A549 (cell line): ENCODE measurements around the gene C1orf21.

Experiments
- CEBPB ChIP-seq, 2 experiments: fragments of >200 bp in 1 of 2; sonication (Bioruptor Twin) in 1 of 2; formaldehyde crosslinking in 1 of 2; IDR thresholded peaks; 2 replicates each; pipeline ENCODE4 v1.6.1; 2012 to 2016
- CHD2 ChIP-seq: fragments of 150-350 bp; IDR thresholded peaks from 2 replicates; pipeline ENCODE4 v1.6.1; 2014; ENCODE audit warnings: low read length; ENCODE audit not compliant: partially characterized antibody
- KDM1A ChIP-seq: fragments of 200-600 bp; sonication (generic); IDR thresholded peaks from 2 replicates; pipeline ENCODE4 v1.6.1; 2016; ENCODE audit warnings: low read depth, mild to moderate bottlenecking
- MYC ChIP-seq: IDR thresholded peaks from 2 replicates; pipeline ENCODE4 v1.6.1; 2012; ENCODE audit warnings: mild to moderate bottlenecking, inconsistent platforms, low read length, improper control_type of control experiment, borderline replicate concordance
- PHF8 ChIP-seq: fragments of 200-600 bp; sonication (generic); IDR thresholded peaks from 2 replicates; pipeline ENCODE4 v1.6.1; 2016; ENCODE audit warnings: low read depth, mild to moderate bottlenecking, antibody characterized with exemption, moderate library complexity, borderline replicate concordance
- POLR2A ChIP-seq: IDR thresholded peaks from 2 replicates; pipeline ENCODE4 v1.6.1; 2012; ENCODE audit warnings: mild to moderate bottlenecking, low read length
- SMC3 ChIP-seq: fragments of >200 bp; sonication (Bioruptor Twin); formaldehyde crosslinking; IDR thresholded peaks from 3 replicates; pipeline ENCODE4 v1.6.1; 2018; ENCODE audit warnings: inconsistent platforms
- SREBF2 ChIP-seq: fragments of 450-650 bp; IDR thresholded peaks from 2 replicates; pipeline ENCODE4 v1.6.1; 2014; ENCODE audit warnings: mild to moderate bottlenecking, moderate library complexity
- TF ChIP-seq, protein P1 (sequence below): fragments of >200 bp; sonication (Bioruptor Twin); formaldehyde crosslinking; IDR thresholded peaks from 3 replicates; pipeline ENCODE4 v1.5.1; 2016
- TF ChIP-seq, protein P2 (sequence below): IDR thresholded peaks from 2 replicates; pipeline ENCODE4 v1.6.1; 2012
- TF ChIP-seq, protein P3 (sequence below): fragments of 200-600 bp; sonication (generic); IDR thresholded peaks from 2 replicates; pipeline ENCODE4 v1.6.1; 2016; ENCODE audit warnings: antibody characterized with exemption, mild to moderate bottlenecking, moderate library complexity

DNA sequence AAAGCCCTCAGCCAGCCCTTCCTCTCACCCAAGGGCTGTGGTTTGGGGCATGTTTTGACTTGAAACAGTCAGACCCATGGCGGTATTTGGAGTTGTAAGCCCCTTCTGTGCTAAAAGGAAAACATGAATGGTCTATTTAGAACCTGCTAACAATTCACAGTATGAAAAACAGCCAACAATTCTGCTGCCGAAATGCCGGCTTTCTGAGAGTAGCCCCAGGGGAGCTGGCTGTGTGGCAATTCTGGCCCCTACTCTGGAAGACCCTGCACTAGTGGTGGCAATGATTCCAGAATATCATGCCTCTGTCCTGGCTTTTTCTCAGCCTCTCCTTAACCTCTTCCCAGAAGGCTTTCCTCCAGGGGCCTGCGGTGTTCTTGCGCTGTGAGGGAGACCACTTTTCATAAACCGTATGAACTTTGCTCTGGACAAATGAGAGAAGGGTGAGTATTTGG is 249.2 kb downstream of the C1orf21 start:
- TF ChIP-seq KDM1A (no peak), CHD2 (no peak), POLR2A (no peak), SREBF2 (no peak), SMC3 (no peak), CEBPB (IDR thresholded peaks at IDR 0.05) (no peak), MYC (no peak), PHF8 (no peak)
- TF ChIP-seq, protein P1, sequence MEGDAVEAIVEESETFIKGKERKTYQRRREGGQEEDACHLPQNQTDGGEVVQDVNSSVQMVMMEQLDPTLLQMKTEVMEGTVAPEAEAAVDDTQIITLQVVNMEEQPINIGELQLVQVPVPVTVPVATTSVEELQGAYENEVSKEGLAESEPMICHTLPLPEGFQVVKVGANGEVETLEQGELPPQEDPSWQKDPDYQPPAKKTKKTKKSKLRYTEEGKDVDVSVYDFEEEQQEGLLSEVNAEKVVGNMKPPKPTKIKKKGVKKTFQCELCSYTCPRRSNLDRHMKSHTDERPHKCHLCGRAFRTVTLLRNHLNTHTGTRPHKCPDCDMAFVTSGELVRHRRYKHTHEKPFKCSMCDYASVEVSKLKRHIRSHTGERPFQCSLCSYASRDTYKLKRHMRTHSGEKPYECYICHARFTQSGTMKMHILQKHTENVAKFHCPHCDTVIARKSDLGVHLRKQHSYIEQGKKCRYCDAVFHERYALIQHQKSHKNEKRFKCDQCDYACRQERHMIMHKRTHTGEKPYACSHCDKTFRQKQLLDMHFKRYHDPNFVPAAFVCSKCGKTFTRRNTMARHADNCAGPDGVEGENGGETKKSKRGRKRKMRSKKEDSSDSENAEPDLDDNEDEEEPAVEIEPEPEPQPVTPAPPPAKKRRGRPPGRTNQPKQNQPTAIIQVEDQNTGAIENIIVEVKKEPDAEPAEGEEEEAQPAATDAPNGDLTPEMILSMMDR, result no peak
- TF ChIP-seq, protein P2, sequence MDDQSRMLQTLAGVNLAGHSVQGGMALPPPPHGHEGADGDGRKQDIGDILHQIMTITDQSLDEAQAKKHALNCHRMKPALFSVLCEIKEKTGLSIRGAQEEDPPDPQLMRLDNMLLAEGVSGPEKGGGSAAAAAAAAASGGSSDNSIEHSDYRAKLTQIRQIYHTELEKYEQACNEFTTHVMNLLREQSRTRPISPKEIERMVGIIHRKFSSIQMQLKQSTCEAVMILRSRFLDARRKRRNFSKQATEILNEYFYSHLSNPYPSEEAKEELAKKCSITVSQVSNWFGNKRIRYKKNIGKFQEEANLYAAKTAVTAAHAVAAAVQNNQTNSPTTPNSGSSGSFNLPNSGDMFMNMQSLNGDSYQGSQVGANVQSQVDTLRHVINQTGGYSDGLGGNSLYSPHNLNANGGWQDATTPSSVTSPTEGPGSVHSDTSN, result no peak
- TF ChIP-seq, protein P3, sequence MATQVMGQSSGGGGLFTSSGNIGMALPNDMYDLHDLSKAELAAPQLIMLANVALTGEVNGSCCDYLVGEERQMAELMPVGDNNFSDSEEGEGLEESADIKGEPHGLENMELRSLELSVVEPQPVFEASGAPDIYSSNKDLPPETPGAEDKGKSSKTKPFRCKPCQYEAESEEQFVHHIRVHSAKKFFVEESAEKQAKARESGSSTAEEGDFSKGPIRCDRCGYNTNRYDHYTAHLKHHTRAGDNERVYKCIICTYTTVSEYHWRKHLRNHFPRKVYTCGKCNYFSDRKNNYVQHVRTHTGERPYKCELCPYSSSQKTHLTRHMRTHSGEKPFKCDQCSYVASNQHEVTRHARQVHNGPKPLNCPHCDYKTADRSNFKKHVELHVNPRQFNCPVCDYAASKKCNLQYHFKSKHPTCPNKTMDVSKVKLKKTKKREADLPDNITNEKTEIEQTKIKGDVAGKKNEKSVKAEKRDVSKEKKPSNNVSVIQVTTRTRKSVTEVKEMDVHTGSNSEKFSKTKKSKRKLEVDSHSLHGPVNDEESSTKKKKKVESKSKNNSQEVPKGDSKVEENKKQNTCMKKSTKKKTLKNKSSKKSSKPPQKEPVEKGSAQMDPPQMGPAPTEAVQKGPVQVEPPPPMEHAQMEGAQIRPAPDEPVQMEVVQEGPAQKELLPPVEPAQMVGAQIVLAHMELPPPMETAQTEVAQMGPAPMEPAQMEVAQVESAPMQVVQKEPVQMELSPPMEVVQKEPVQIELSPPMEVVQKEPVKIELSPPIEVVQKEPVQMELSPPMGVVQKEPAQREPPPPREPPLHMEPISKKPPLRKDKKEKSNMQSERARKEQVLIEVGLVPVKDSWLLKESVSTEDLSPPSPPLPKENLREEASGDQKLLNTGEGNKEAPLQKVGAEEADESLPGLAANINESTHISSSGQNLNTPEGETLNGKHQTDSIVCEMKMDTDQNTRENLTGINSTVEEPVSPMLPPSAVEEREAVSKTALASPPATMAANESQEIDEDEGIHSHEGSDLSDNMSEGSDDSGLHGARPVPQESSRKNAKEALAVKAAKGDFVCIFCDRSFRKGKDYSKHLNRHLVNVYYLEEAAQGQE, result no peak
